GM10266 (cell line): ENCODE results near the gene DMBT1.

Experiments
- DNase-seq: peaks from one replicate; pipeline ENCODE4 v3.0.0; 2012; ENCODE audit errors: extremely low spot score
- CTCF ChIP-seq: IDR thresholded peaks from 2 replicates; pipeline ENCODE4 v1.5.1; 2012; ENCODE audit warnings: mild to moderate bottlenecking, low read depth; ENCODE audit not compliant: control insufficient read depth, insufficient read depth; ENCODE audit errors: missing control alignments

DMBT1 gene

GRCh38 chr10:122531939-122532338 is 28.6 kb upstream of the DMBT1 start:
- DNase-seq: no peak
- TF ChIP-seq CTCF: no peak

- no peak for TF ChIP-seq CTCF
- DNase-seq: no peak
Observed at GRCh38 chr10:122532601-122533296, 27.8 kb upstream of the DMBT1 start.

GRCh38 chr10:122537545-122537944 is 23.0 kb upstream of the DMBT1 start:
- no peak for DNase-seq
- TF ChIP-seq CTCF: no peak

- TF ChIP-seq CTCF: no peak
- DNase-seq: no peak
Observed at GRCh38 chr10:122541541-122542002, 19.0 kb upstream of the DMBT1 start.

- no peak for DNase-seq
- no peak for TF ChIP-seq CTCF
Observed at GRCh38 chr10:122543676-122544445, 16.7 kb upstream of the DMBT1 start.

GRCh38 chr10:122544493-122544892 is 16.1 kb upstream of the DMBT1 start:
- DNase-seq: no peak
- no peak for TF ChIP-seq CTCF

GRCh38 chr10:122546242-122546641 is 14.3 kb upstream of the DMBT1 start:
- TF ChIP-seq CTCF: no peak
- no peak for DNase-seq
